ENCODE data around the gene VPS36.
"Not testable (repeated sequence)": the region's sequence is repeated elsewhere in the genome, so short reads cannot be mapped to it uniquely, and the experiment has no call there.

VPS36 gene, protein sequence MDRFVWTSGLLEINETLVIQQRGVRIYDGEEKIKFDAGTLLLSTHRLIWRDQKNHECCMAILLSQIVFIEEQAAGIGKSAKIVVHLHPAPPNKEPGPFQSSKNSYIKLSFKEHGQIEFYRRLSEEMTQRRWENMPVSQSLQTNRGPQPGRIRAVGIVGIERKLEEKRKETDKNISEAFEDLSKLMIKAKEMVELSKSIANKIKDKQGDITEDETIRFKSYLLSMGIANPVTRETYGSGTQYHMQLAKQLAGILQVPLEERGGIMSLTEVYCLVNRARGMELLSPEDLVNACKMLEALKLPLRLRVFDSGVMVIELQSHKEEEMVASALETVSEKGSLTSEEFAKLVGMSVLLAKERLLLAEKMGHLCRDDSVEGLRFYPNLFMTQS

GRCh38 chr13:52450012-52450792 lies at the start of gene VPS36:
Gene VPS36, minus strand, starts transcription at chr13:52450634. Its CDS starts 40 bp downstream, at chr13:52450594.
- DNase-seq (ENCODE audit: low spot score) = peak; percentile 74
- no peak for FAIRE-seq

DNA sequence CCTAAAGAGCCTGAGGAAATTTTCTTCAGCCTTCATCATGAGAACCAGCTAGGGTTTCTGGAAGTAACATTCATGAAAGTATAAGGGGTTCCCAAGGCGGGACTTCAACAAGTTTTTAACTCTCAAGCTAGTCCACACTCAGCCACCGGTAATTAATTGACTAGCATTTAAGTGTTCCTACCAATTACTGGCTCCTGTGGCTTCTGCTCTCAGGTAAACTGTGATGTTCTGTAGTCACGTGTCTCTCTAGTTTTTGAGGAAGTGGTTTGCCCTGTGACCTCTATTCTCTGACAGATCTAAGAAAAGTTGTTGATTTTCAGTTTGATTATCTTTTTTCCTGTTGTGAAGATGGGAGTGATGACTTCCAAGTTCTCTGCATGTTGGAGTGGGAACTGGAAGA lies 47.5 kb upstream of the VPS36 start:
- not testable (repeated sequence) for DNase-seq (ENCODE audit: low spot score); FAIRE-seq

DNA sequence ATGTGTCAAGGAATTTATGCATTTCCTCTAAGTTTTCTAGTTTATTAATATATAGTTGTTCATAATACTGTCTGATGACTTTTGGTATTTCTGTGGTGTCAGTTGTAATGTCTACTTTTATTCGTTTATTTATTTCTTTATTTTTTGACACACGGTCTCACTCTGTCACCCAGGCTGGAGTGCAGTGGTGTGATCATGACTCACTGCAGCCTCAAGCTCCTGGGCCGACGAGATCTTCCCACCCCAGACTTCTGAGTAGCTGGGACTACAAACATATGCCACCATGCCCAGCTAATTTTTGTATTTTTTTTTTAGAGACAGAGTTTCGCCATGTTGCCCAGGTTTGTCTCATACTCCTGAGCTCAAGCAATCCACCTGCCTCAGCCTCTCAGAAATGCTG lies 43.8 kb upstream of the VPS36 start:
- FAIRE-seq; DNase-seq (ENCODE audit: low spot score): not testable (repeated sequence)

- FAIRE-seq; DNase-seq (ENCODE audit: low spot score): not testable (repeated sequence)
Observed at GRCh38 chr13:52491015-52491414, 40.6 kb upstream of the VPS36 start.

GRCh38 chr13:52488763-52489162 lies 38.3 kb upstream of the VPS36 start:
- DNase-seq (ENCODE audit: low spot score); FAIRE-seq: not testable (repeated sequence)

GRCh38 chr13:52487078-52487477 lies 36.6 kb upstream of the VPS36 start:
- peak; percentile 71 for FAIRE-seq
- DNase-seq (ENCODE audit: low spot score) = not testable (repeated sequence)

DNA sequence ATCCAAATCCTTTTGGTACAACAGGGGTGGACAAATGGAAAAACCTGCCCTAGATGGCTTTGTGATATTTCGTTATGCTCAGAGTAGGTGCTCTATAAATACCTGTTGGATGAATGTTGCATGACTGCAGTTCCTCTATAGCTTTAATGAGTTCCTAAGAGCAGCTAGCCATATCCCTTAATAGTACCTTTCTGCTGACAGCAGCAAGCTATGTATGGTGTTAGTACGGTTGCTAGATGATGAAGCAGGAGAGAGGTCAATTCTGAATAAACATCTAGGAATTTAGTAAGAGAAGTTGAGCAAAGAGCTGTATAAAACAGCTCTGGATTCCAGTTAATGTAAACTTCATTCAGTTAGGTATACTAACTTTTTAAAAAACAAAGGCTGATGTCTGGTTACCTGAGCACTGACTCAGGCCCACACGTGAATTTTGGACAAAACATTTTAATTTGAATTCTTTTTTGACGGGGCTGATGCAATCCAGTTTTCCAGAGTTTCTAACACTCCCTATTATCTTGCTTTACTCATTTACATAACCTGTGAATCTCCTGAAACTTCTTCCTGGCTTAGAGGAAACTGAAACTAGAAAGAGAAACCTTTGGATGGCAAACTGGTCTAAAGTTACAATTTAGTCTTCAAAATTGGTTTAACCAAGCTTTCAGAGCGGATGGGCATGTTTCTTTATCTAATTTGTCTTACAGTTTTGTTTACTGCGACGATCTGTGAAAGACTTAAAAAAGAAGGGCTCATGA lies 30.4 kb upstream of the VPS36 start:
- not testable (repeated sequence) for DNase-seq (ENCODE audit: low spot score); FAIRE-seq

GRCh38 chr13:52468487-52468886 lies 18.1 kb upstream of the VPS36 start:
- FAIRE-seq; DNase-seq (ENCODE audit: low spot score): not testable (repeated sequence)

GRCh38 chr13:52463526-52463925 lies 13.1 kb upstream of the VPS36 start:
- no peak for FAIRE-seq
- no peak for DNase-seq (ENCODE audit: low spot score)

DNA sequence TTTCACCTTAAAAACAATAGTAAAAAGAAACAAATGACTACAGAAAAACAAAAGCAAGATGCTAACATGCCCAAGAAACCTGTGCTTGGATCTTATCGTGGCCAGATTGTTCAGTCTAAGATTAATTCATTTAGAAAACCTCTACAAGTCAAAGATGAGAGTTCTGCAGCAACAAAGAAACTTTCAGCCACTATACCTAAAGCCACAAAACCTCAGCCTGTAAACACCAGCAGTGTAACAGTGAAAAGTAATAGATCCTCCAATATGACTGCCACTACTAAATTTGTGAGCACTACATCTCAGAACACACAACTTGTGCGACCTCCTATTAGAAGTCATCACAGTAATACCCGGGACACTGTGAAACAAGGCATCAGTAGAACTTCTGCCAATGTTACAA lies 10.8 kb upstream of the VPS36 start:
- FAIRE-seq (no peak), DNase-seq (ENCODE audit: low spot score) (no peak)

DNA sequence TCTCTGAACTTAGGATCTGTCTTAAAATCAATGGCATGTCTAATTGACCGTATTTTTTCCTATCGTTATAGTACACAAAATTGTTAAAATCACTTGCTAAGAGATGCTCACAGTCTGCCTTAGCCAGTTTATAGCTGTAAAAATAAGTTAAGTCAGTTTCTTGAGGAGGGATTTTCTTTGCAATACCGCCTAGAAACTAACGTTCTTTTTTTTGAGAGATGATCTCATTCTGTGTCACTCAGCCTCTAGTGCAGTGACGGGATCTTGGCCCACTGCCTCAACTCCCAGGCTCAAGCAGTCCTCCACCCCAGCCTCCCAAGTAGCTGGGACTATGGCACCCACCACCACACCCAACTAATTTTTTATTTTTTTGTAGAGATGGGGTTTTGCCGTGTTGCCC lies 9.2 kb upstream of the VPS36 start:
- FAIRE-seq (peak; percentile 33), DNase-seq (ENCODE audit: low spot score) (peak; percentile 33)

- FAIRE-seq (no peak), DNase-seq (ENCODE audit: low spot score) (peak; percentile 22)
Observed at GRCh38 chr13:52455677-52456041, 5.2 kb upstream of the VPS36 start.

GRCh38 chr13:52454820-52455676 lies 4.6 kb upstream of the VPS36 start, which contains the start of gene CKAP2:
Gene CKAP2, plus strand, starts transcription at chr13:52455478. Its CDS starts 79 bp downstream, at chr13:52455557.
- DNase-seq (ENCODE audit: low spot score) (peak; percentile 89), FAIRE-seq (peak; percentile 73)

GRCh38 chr13:52454459-52454819 lies 4.0 kb upstream of the VPS36 start:
- DNase-seq (ENCODE audit: low spot score) (peak; percentile 10), FAIRE-seq (no peak)

- DNase-seq (ENCODE audit: low spot score) = no peak
- FAIRE-seq = no peak
Observed at GRCh38 chr13:52452470-52452869, 2.0 kb upstream of the VPS36 start.

- no peak for DNase-seq (ENCODE audit: low spot score)
- no peak for FAIRE-seq
Observed at GRCh38 chr13:52451135-52451804, 836 bp upstream of the VPS36 start.

DNA sequence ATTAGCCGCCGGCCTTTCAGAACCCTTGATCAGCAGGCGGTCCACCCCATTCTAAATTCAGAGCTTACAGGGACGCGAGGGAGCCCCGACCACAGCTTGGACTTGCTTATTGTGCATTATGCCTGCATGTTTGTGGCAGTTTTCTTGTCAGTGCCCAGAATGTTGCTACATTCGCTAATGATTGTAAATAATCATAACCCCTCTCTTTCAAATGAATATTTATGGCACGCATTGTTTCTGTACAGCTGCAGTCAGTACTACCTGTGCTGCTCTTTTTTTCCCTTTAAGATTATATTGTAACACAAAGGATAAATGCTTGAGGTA lies 321 bp upstream of the VPS36 start:
- no peak for FAIRE-seq

DNA sequence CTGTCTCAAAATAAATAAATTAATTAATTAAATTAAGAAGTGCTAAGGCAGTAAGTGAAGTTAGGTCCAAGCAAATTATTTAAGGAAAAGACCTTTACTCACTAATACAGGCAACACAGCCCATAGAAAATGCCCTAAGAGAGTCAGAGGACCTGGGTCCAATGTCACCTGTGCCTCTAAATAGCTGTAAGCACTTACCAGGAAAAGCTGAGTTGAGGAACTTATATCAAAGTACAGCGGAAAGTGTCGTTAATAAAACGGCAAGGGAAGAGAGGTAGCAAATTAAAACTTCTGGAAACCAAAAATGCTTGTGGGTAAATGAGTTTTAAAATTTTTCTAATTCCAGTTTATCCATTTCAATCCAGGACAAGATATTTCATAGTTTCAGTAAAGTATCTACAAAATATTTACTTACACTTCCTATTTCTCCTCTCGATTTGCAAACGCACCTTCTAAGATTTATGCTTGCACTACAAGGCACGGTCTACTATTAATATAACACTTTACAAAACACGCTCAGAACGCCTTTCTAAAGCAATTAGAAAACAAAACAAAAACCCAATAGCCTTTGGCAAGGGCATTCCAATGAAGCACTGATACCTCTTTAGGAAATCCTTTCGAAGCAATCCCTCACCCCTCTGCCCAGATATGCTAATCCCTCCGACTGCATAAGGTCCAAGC lies 963 bp downstream of the VPS36 start:
- DNase-seq (ENCODE audit: low spot score) (no peak), FAIRE-seq (no peak)

More for the DNA sequence above, 321 bp upstream of the VPS36 start:
- no peak for DNase-seq (ENCODE audit: low spot score)

DNA sequence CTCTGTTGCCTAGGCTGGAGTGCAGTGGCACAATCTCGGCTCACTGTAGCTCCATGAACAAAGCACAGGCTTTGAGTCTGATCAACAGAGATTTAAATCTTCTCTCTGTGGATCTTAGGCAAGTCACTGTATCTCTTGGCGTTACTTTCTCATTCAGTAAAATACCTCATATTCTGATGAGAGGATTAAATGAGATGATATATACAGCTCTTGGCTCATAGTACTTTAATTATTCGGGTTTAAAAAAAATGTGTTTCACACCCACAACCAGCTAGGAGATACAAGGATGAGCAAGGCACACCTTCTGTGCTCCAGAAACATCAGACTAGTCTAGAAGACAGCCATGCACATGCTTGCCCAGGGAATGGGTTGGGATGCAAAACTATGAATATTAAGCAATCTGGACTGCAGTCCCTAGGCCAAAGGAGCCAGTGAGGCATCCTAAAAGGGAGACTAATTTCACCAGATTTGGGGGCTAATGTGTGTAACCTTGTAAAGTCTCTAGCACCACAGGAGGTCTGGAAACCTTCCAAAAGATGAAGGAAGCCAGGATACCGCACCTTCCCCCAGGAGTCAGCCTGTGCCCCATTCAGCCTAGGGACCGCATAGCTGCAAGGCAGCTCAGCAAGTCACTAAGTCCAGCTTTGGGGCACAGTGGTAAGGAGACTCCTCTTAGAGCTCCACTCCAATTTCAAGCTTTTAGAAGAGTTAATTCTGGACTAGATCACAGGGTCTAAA lies 2.5 kb downstream of the VPS36 start:
- FAIRE-seq (no peak), DNase-seq (ENCODE audit: low spot score) (no peak)

Data from RCC 7860 (cell line).